IPS-NIHi11 (cell line): ENCODE results near the gene AHCYL2.

Experiments used
- DNase-seq: peaks from one replicate; pipeline ENCODE4 v3.0.0; 2012; ENCODE audit warnings: mixed read lengths, low spot score

Gene AHCYL2

GRCh38 chr7:129224251-129225205 is at the start of gene AHCYL2:
TSS of gene AHCYL2 (plus strand) at chr7:129225030.
- DNase-seq: peak; percentile 92

GRCh38 chr7:129176916-129177710 is 47.7 kb upstream of the AHCYL2 start:
- DNase-seq: no peak

GRCh38 chr7:129184981-129185670 is 39.7 kb upstream of the AHCYL2 start:
- DNase-seq: no peak

GRCh38 chr7:129186749-129187260 is 38.0 kb upstream of the AHCYL2 start:
- DNase-seq: no peak

GRCh38 chr7:129187681-129188371 is 37.0 kb upstream of the AHCYL2 start:
- no peak for DNase-seq

- DNase-seq: peak; percentile 95
Observed at GRCh38 chr7:129188372-129188891, 36.4 kb upstream of the AHCYL2 start, which contains the start of gene SMO. TSS of gene SMO (plus strand) at chr7:129188633. CDS start at chr7:129189152, 519 bp downstream.

GRCh38 chr7:129188892-129189660 is 35.8 kb upstream of the AHCYL2 start:
- DNase-seq: peak; percentile 75

GRCh38 chr7:129189661-129190310 is 35.0 kb upstream of the AHCYL2 start:
- DNase-seq: no peak

GRCh38 chr7:129191272-129191671 is 33.6 kb upstream of the AHCYL2 start:
- DNase-seq: no peak

- DNase-seq: no peak
Observed at GRCh38 chr7:129193892-129194291, 30.9 kb upstream of the AHCYL2 start.

GRCh38 chr7:129197771-129198170 is 27.1 kb upstream of the AHCYL2 start:
- no peak for DNase-seq

- no peak for DNase-seq
Observed at GRCh38 chr7:129199406-129199805, 25.4 kb upstream of the AHCYL2 start.

GRCh38 chr7:129202058-129202777 is 22.6 kb upstream of the AHCYL2 start:
- no peak for DNase-seq

GRCh38 chr7:129203050-129203741 is 21.6 kb upstream of the AHCYL2 start:
- no peak for DNase-seq

GRCh38 chr7:129205126-129205818 is 19.6 kb upstream of the AHCYL2 start:
- DNase-seq: no peak

GRCh38 chr7:129205987-129206785 is 18.6 kb upstream of the AHCYL2 start:
- DNase-seq: no peak

GRCh38 chr7:129208667-129209066 is 16.2 kb upstream of the AHCYL2 start:
- no peak for DNase-seq
